H4 (cell line): Measurements from ENCODE around the gene ZNF736. TPM values are rescaled to one million over a fixed set of nuclear protein-coding genes. Genes with fewer than 3 reads are reported as not detected.
A peak's percentile ranks its signal among the peaks of the same experiment; 100 is the strongest.
"Not testable (repeated sequence)": the region's sequence is repeated elsewhere in the genome, so short reads cannot be mapped to it uniquely, and the experiment has no call there.

Experiments used
- DNase-seq: peaks from one replicate; pipeline ENCODE4 v3.0.0-alpha.2; 2015; ENCODE audit warnings: low spot score
- total RNA-seq: library from RNA; depleted of rRNA; stranded (reverse); fragments of >200 nt; shearing (Covaris generic); gene quantifications from 2 replicates; pipeline ENCODE4 v1.2.3, GENCODE V29; 2014; rRNA removed

ZNF736 gene
- 5.0 and 5.4 TPM in 2 replicates for total RNA-seq

GRCh38 chr7:64313740-64314491 is at the start of gene ZNF736:
TSS of gene ZNF736 (plus strand) at chr7:64313961. CDS start at chr7:64314151, 190 bp downstream.
- DNase-seq: peak; percentile 97

- DNase-seq: no peak
These were observed 47.3 kb upstream of the ZNF736 start for GRCh38 chr7:64266341-64266919.

- DNase-seq: no peak
These were observed 36.1 kb upstream of the ZNF736 start for GRCh38 chr7:64277630-64278029.

GRCh38 chr7:64294701-64295420 is 18.9 kb upstream of the ZNF736 start:
- no peak for DNase-seq

GRCh38 chr7:64297418-64297817 is 16.3 kb upstream of the ZNF736 start:
- DNase-seq: not testable (repeated sequence)

GRCh38 chr7:64300641-64301405 is 12.9 kb upstream of the ZNF736 start:
- no peak for DNase-seq

- peak; percentile 98 for DNase-seq
These were observed 6.3 kb upstream of the ZNF736 start for GRCh38 chr7:64307254-64308015.

- DNase-seq: no peak
These were observed 5.8 kb upstream of the ZNF736 start for GRCh38 chr7:64308016-64308270.

- no peak for DNase-seq
These were observed 3.3 kb upstream of the ZNF736 start for GRCh38 chr7:64310426-64310825.

- DNase-seq: no peak
These were observed 935 bp upstream of the ZNF736 start for GRCh38 chr7:64312826-64313225.

GRCh38 chr7:64314566-64314965 is 805 bp downstream of the ZNF736 start:
- DNase-seq: no peak

- not testable (repeated sequence) for DNase-seq
These were observed 2.4 kb downstream of the ZNF736 start for GRCh38 chr7:64316031-64316742.

- no peak for DNase-seq
These were observed 7.1 kb downstream of the ZNF736 start for GRCh38 chr7:64320547-64321513.

- not testable (repeated sequence) for DNase-seq
These were observed 10.4 kb downstream of the ZNF736 start for GRCh38 chr7:64324166-64324565.

GRCh38 chr7:64348713-64349210 is 35.0 kb downstream of the ZNF736 start:
- not testable (repeated sequence) for DNase-seq

GRCh38 chr7:64359543-64359942 is 45.8 kb downstream of the ZNF736 start:
- no peak for DNase-seq

GRCh38 chr7:64371116-64371515 is 57.4 kb downstream of the ZNF736 start:
- no peak for DNase-seq

GRCh38 chr7:64373017-64373416 is 59.3 kb downstream of the ZNF736 start:
- no peak for DNase-seq

GRCh38 chr7:64400401-64400800 is 86.6 kb downstream of the ZNF736 start:
- no peak for DNase-seq
